Measurements from ENCODE around the gene PPP2R3B. TPM values are rescaled to one million over a fixed set of nuclear protein-coding genes. Genes with fewer than 3 reads are reported as not detected.

PPP2R3B gene
- total and polyA plus RNA-seq, 2 of the 13 experiments (the other 11 are each of a cell fraction or from before 2014, with no cell fraction given) = 17.0 to 21.4 TPM

GRCh38 chrX:332496-332860, 54.2 kb downstream of the PPP2R3B start:
- no peaks in the 10 kb centered on the region for H3K4me1 ChIP-seq (ENCODE audit: insufficient read depth, low read length)
- no peaks in the 10 kb centered on the region for H3K79me2 ChIP-seq (ENCODE audit: insufficient read depth, low read length)
- H2AFZ ChIP-seq (ENCODE audit: low read length) = no peak overlapping the region
- H3K9me3 ChIP-seq (ENCODE audit: low read length) = no peaks in the 10 kb centered on the region
- FAIRE-seq (no peak), ATAC-seq (no peak), DNase-seq (ENCODE audit: low spot score) (no peak)
- no peak overlapping the region for H3K4me2 ChIP-seq (ENCODE audit: low read depth, low read length)
- no peak overlapping the region for H3K9ac ChIP-seq (ENCODE audit: insufficient read depth, low read depth, low read length)
- no peak for TF ChIP-seq DMAP1 (CRISPR knock-in tag; IDR thresholded peaks at IDR 0.05)
- no peak for TF ChIP-seq ATF7 (IDR thresholded peaks at IDR 0.05)
- TF ChIP-seq ATF7 (CRISPR knock-in tag; IDR thresholded peaks at IDR 0.05) = no peak
- no peak for TF ChIP-seq BCL6 (CRISPR knock-in tag; IDR thresholded peaks at IDR 0.05)
- no peak for TF ChIP-seq MED8 (CRISPR knock-in tag; IDR thresholded peaks at IDR 0.05; ENCODE audit: insufficient replicate concordance)
- TF ChIP-seq NFAT5 (CRISPR knock-in tag; IDR thresholded peaks at IDR 0.05) = no peak
- TF ChIP-seq KLF16 (CRISPR knock-in tag; IDR thresholded peaks at IDR 0.05) = no peak
- TF ChIP-seq ZNF563 (CRISPR knock-in tag; IDR thresholded peaks at IDR 0.05) = no peak
- POLR2A ChIA-PET = no interaction called here
- CTCF ChIA-PET (ENCODE audit: low intra/inter-chr PET ratio, low total read pairs) = no interaction called here
- 91% methylated on average over 11 of the region's 23 CpGs for WGBS (ENCODE audit: low lambda C conversion rate)
- no peaks in the 10 kb centered on the region for H4K20me1 ChIP-seq (ENCODE audit: insufficient read depth, low read length)
- peaks cover 0 to 4% of the 10 kb centered on the region in 2 experiments; a peak in 1 of 5 replicates for H3K27me3 ChIP-seq (ENCODE audit: control insufficient read depth in 1 of 2, insufficient read depth in 2 of 2, low read length in 2 of 2)
- BruUV-seq (replicated peaks) = no TSS peak
- H3K36me3 ChIP-seq (replicated peaks in 1 of 2; ENCODE audit: control insufficient read depth in 1 of 2, insufficient read depth in 2 of 2, low read length in 2 of 2) = no peaks in the 10 kb centered on the region
- intact Hi-C loops (cut with micrococcal nuclease; ENCODE audit: unreplicated experiment) (no loop called here), in situ Hi-C loops (cut with HindIII; ENCODE audit: extremely low pct_ligation_motif_present, low pct_unique_long_range_greater_than_20kb) (no loop called here)
- H3K4me3 ChIP-seq (replicated peaks in 1 of 3; ENCODE audit: insufficient read depth in 1 of 3, low read depth in 2 of 3, low read length in 3 of 3) = no peak overlapping the region
- H3K27ac ChIP-seq (ENCODE audit: extremely low read length, insufficient read depth, low read length) = no peak overlapping the region

Measured in HepG2 (cell line).